ENCODE measurements around the gene ZBTB40. TPM values are rescaled to one million over a fixed set of nuclear protein-coding genes. Genes with fewer than 3 reads are reported as not detected.

Gene ZBTB40
- total RNA-seq, 4 donors from 2014 or later: 13.2 to 19.9 (median 17.8) TPM

DNA sequence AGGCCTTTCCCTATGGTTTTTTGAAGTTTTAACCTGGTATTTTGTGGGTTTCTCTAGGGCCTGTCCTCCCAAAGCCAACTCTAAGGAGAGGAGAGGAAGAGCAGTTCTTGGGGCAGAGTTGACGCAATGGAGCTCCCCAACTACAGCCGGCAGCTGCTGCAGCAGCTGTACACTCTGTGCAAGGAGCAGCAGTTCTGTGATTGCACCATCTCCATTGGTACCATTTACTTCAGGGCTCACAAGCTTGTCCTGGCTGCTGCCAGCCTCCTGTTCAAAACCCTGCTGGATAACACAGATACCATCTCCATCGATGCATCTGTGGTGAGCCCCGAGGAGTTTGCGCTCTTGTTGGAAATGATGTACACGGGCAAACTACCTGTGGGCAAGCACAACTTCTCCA, 38.2 kb downstream of the ZBTB40 start:
- DNase-seq (ENCODE audit: low spot score) (no peak), ATAC-seq (ENCODE audit: low FRiP score) (no peak)
- TF ChIP-seq, protein P1, sequence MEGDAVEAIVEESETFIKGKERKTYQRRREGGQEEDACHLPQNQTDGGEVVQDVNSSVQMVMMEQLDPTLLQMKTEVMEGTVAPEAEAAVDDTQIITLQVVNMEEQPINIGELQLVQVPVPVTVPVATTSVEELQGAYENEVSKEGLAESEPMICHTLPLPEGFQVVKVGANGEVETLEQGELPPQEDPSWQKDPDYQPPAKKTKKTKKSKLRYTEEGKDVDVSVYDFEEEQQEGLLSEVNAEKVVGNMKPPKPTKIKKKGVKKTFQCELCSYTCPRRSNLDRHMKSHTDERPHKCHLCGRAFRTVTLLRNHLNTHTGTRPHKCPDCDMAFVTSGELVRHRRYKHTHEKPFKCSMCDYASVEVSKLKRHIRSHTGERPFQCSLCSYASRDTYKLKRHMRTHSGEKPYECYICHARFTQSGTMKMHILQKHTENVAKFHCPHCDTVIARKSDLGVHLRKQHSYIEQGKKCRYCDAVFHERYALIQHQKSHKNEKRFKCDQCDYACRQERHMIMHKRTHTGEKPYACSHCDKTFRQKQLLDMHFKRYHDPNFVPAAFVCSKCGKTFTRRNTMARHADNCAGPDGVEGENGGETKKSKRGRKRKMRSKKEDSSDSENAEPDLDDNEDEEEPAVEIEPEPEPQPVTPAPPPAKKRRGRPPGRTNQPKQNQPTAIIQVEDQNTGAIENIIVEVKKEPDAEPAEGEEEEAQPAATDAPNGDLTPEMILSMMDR (IDR thresholded peaks at IDR 0.05): no peak

DNA sequence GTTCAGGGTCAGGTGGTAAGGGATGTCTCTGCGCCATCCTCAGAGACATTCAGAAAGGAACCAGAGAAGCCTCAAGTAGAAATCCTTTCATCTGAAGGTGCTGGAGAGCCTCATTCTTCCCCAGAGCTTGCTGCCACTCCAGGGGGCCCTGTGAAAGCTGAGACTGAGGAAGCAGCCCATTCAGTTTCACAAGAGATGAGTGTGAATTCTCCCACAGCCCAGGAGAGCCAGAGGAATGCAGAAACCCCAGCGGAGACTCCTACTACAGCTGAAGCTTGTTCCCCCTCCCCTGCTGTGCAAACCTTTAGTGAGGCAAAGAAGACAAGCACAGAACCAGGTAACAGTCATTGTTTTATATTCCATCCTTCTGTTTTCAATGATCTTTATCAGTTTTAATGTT, 38.7 kb downstream of the ZBTB40 start:
- DNase-seq (ENCODE audit: low spot score) (no peak), ATAC-seq (ENCODE audit: low FRiP score) (no peak)
- TF ChIP-seq, protein P1 (IDR thresholded peaks at IDR 0.05): no peak

DNA sequence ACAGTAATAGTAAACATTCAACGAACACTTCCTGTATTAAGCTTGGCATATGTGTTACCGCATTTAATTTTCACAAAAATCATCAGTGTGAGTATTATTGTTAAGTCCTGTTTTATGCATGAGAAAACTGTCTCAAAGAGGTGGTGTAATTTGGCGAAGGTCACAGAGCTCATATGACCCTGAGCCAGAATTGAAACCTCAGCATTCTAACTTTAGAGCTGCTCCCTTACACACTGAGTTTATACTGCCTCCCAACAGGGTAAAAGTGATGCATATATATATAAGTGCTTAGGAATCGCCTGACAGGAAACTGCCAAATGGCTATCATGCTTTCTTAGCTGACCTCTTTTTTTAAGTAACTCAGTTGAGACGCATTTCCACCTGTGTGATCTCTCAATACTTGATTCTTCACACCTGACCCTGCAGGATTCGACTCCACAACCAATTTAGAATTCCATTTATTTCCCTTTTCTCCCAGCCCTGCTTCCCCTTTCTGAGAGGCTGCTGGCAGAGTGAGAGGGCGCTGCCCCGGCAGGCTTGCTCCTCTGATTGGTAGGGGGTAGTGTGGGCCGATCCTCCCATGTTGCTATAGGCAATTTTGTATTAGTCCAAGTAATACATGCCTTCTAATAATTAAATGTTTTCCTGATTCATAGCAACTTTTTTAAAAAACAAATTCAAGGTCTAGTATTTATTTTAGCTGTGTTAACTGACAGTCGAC, 40.5 kb downstream of the ZBTB40 start:
- no peak for ATAC-seq (ENCODE audit: low FRiP score)
- TF ChIP-seq, protein P1 (IDR thresholded peaks at IDR 0.05): no peak
- no peak for DNase-seq (ENCODE audit: low spot score)

DNA sequence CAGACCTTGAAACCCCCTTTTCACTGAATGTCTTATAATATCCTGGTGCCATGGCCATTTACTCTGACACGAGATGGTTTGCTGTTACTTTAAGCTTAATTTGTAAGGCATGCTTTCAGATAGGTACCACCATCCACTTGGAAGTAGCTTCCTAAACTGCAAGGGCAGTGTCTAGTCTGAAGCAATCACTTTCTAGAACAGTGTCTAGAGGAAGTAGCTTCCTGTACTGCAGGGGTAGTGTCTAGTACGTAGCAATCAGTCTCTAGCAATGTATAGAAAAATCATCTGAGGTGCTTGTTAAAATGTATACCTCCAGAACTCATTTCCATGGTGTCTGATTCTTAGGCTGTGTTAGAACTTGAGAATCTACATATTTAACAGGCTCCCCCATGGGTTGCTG, 42.5 kb downstream of the ZBTB40 start:
- TF ChIP-seq, protein P1 (IDR thresholded peaks at IDR 0.05): no peak
- ATAC-seq (ENCODE audit: low FRiP score) (no peak), DNase-seq (ENCODE audit: low spot score) (no peak)

DNA sequence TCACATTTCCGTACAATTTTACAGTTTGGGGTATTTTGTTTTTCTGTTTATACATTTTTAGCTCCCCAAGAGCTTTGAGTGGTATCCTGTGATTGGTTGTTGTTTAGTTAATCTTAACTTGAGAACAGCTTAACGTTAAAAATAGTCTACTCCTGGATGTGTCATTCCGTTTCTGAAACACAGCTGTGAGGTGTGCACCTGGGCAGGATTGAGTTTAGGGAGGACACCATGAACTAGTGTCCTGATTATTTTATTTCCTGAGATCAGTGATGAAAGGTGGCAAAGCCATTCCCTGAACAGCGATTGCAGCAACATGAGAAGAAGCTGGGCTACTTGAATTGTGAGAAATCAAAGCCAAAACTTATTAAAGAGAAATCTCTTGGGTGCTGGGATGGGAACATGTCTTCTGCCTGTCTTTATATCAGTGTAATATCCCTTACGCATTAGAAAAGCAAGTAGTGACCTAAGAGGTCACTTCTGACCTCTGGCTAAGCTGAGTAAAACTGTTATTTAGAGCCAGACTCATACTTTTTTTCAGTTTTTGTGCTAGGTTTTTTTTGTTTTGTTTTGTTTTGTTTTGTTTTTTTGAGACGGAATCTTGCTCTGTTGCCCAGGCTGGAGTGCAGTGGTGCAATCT, 43.4 kb downstream of the ZBTB40 start:
- DNase-seq (ENCODE audit: low spot score) (no peak), ATAC-seq (ENCODE audit: low FRiP score) (no peak)
- TF ChIP-seq, protein P1 (IDR thresholded peaks at IDR 0.05): no peak

DNA sequence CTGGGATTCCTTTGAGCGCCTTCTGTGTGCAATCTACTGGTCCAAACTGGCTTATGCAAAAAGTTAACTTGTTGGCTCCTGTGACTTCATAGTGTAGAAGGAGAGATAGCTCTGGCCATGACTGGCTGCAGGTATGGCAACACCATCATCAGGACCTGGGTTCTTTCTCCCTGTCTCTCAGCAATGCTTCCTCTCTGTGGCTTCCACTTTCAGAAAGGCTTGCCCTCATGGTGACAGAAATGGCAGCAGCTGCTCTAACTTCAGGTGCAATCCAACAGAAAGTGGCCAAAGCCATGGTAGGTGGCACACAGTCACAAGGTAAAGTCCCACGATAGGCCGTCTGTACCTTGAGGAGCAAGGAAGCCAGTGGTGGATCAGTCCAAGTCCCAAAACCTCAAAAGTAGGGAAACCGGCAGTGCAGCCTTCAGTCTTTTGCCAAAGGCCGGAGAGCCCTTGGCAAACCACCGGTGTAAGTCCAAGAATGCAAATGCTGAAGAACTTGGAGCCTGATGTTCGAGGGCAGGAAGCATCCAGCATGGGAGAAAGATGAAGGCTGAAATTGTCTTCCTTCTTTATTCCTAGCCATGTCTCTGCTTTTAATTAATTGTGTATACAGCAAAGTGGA, 45.0 kb downstream of the ZBTB40 start:
- ATAC-seq (ENCODE audit: low FRiP score) (no peak), DNase-seq (ENCODE audit: low spot score) (no peak)
- TF ChIP-seq, protein P1 (IDR thresholded peaks at IDR 0.05): no peak

All from omental fat pad (tissue), 4 donors.